Neural cell (in vitro differentiated cells): ENCODE data around the gene AKR1C4.
"Not testable (repeated sequence)": the region's sequence is repeated elsewhere in the genome, so short reads cannot be mapped to it uniquely, and the experiment has no call there.

Experiments used
- CTCF ChIP-seq: fragments of 450-650 bp; IDR thresholded peaks from 2 replicates; pipeline ENCODE4 v1.5.1; 2014; ENCODE audit warnings: antibody characterized with exemption, mild to moderate bottlenecking, moderate library complexity; ENCODE audit not compliant: poor library complexity, severe bottlenecking
- EP300 ChIP-seq: fragments of 450-650 bp; conservative IDR thresholded peaks from 2 replicates; pipeline ENCODE4 v1.6.1; 2014; ENCODE audit warnings: antibody characterized with exemption, mild to moderate bottlenecking, moderate library complexity; ENCODE audit not compliant: poor library complexity, severe bottlenecking
- POLR2AphosphoS5 ChIP-seq: IDR thresholded peaks from 2 replicates; pipeline ENCODE4 v1.6.1; 2012
- REST ChIP-seq: IDR thresholded peaks from 2 replicates; pipeline ENCODE4 v1.6.1; 2012; ENCODE audit warnings: borderline replicate concordance
- TAF1 ChIP-seq: IDR thresholded peaks from 2 replicates; pipeline ENCODE4 v1.6.1; 2012; ENCODE audit warnings: low read depth

- TF ChIP-seq REST, CTCF, TAF1, EP300, POLR2AphosphoS5: not testable (repeated sequence)
These were observed 13.1 kb downstream of the AKR1C4 start for GRCh38 chr10:5209776-5210175.
